Kidney glomerular epithelial cell (primary cell): ENCODE data around the gene TMEM232.

Experiments used
- DNase-seq: peaks from one replicate; lab custom pipeline; 2025; lab: John Stamatoyannopoulos, UW

TMEM232 gene

DNA sequence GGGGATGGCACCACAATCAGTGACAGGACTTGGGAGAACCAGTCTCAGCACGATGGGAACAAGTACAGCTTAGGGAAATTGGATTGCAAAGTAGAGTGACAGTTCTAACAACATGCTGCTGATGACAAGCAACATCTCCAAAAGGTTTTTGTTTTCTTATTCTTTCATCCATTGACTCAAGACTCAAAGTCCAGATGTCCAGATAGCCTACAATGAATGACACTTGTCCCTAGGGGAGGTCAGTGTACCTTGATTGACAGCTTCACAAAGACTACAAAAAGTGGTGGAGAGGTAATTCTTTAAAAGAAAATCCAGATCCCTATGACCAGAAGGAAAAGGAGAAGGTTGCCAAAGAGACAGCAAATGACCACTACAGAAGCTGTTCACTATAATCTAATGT lies 323.9 kb downstream of the TMEM232 start:
- no peak for DNase-seq

- DNase-seq: no peak
These were observed 324.6 kb downstream of the TMEM232 start for GRCh38 chr5:110401881-110402280.

DNA sequence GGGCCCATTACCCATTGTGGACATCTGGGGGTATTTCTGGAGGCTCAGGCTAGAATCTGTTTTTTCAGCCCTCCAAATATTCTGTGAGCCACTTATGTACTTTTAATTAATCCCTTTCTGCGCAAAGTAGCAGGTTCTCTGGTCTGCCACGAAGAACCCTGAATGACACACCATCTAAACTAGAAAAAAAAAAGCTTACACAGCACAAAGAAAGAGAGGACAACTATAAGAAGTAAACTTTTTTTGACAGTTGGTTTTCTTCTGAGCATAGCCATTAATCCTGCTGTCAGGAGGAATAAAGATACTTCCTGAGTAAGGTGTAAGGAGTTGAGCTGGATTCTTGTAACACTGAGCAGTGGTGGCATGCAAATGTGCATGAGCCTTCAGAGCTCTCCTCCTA lies 327.5 kb downstream of the TMEM232 start:
- no peak for DNase-seq

DNA sequence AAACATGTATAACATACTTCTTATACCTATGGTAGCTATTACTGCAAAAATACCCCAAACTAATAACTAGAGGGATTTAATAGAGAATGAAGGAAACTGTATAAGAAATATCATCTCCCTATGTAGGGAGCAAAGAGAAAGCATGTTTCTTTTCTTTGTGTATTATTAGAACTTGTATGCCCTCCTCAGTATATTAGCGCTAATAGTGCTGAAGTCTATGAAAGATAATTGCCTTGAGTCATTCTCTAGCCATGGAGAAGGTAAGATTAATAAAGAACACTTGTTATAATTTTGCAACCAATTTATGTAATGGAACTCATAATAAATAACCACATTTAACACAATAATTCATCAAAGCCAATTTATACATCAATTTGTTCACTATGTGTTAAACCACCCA lies 329.2 kb downstream of the TMEM232 start:
- no peak for DNase-seq

DNA sequence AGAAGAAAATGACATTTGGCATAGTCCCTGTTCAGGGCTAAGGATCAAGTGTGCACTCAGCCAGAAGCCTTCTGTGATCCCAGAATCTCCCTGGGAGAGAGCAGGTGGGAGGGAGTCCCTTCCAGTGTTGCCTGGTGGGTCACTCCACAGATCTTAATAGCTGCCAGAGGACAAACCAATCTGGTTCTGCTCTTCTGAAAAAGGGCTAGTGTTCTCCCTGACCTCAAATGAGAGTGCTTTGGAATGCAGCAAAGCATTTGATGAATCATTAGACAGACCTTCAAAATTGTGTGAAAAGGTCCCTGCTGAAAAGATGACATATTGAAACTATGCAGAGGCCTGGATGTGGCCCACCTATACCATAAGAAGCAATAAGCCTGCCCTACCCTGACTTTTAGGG lies 339.7 kb downstream of the TMEM232 start:
- peak; percentile 77 for DNase-seq

GRCh38 chr5:110383231-110383630 lies 343.2 kb downstream of the TMEM232 start:
- DNase-seq: no peak

DNA sequence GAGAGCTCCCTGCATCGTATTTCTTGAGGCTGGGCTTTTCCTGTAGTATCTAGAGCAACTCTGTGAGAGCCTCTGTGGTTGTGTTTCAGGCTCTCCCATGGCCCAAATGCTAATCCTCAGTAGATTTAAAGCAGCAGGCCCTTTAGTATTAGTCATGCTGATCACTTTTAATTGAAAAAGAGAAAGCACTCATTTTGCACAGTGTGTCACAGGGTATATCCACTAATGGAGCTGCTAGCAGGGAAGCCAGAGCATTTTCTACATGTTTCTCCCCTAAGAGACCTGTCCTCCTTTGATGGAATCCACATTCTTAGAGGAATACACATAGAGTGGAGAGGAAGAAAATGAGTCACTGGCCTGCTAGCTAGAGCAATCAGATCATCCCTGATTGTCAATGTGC lies 348.5 kb downstream of the TMEM232 start:
- DNase-seq: peak; percentile 77

GRCh38 chr5:110377361-110377760 lies 349.1 kb downstream of the TMEM232 start:
- DNase-seq: peak; percentile 37

DNA sequence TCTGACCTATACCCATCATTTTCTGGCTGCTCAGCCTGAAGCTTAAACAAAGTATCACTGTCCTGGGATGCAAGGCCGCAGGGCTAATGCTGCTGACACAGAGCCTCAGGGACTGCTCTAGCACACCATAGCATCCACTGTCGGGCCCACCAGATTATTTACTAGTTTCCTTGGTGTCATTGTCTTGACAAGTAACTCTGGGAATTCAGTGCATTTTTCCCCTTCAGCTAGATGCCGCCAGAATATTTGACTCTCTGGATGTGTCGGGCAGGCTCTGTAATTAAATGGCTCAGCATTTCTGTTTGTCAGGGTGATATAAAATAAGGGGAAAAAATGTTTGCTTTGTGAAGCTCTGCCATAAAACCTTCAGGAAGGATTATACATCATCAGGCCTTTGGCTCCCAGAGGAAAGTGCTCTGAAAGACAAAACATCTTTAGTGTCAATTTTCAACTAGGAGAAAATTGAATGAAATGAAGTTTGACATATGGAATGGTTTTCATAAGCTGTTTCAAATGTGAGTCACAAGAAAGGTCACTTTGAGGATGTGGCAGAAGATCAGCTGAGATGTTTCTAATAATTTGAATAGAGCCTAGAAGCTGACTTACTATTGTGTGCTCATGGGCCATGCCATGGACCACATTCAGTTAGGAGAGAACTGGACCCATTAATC lies 350.1 kb downstream of the TMEM232 start:
- no peak for DNase-seq

DNA sequence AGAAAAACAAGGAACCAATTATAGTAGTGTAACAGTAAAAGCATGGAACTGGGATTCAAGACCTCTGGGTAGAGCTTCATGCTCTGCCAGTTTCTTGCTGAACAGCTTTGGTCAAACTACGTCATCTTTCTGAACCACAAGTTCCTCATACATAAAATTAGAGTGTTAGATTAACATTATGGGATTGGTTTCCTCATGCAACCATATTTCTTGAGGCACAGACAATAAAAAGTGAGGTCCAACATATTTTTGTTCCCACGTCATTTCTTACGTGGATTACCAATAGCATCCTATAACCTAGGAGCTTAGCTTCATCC lies 354.8 kb downstream of the TMEM232 start:
- DNase-seq: no peak

DNA sequence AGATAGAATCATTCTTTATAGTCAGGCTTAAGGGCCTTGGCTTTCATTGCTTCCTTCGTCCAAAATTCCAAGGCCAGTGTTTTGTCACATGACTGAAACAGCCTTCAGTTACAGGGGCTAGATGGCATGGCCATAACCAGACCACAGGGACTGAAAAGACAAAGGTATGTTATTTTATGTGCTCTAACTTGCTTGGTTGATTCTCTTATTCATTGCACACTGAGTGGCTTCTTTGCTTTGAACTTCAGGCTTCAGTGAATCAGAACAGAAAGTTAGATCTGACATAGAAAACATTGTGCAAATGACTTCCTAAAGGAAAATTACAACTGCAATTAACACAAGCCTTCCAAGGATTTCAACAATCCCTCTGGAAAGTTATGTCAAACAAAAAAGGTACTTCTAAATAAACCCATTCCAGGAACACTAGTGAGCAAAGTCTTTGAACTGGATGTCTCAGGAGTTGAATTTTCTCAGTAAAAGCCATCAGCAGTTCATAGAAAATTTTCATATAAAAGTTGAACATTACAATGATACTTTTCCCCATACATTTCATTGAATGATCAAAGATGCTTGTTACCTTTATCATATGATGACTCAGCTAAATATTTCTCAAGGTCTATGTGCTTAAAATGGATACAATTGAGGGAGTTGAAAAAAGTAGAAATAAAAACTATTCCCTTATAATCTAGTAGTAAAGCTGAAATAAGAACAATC lies 355.3 kb downstream of the TMEM232 start:
- peak; percentile 64 for DNase-seq
